Caki2 (cell line): ENCODE results near the gene DOCK2. TPM values are rescaled to one million over a fixed set of nuclear protein-coding genes. Genes with fewer than 3 reads are reported as not detected.
"Not testable (repeated sequence)": the region's sequence is repeated elsewhere in the genome, so short reads cannot be mapped to it uniquely, and the experiment has no call there.

Experiments
- DNase-seq: peaks from one replicate; pipeline ENCODE4 v3.0.0-alpha.2; 2015; ENCODE audit warnings: low read depth
- in situ Hi-C: cut with HindIII; loops from 2 replicates; pipeline ENCODE4 v1.10.0; 2016; ENCODE audit warnings: low sequenced_read_pairs, low pct_unique_long_range_greater_than_20kb, mixed read lengths
- total RNA-seq: library from RNA; depleted of rRNA; stranded (reverse); fragments of >200 nt; shearing (Covaris generic); gene quantifications from 2 replicates; pipeline ENCODE4 v1.2.3, GENCODE V29; 2014; ENCODE audit warnings: low replicate concordance; rRNA removed

Gene DOCK2
- total RNA-seq, result 12.5 and 40.4 TPM in 2 replicates

DNA sequence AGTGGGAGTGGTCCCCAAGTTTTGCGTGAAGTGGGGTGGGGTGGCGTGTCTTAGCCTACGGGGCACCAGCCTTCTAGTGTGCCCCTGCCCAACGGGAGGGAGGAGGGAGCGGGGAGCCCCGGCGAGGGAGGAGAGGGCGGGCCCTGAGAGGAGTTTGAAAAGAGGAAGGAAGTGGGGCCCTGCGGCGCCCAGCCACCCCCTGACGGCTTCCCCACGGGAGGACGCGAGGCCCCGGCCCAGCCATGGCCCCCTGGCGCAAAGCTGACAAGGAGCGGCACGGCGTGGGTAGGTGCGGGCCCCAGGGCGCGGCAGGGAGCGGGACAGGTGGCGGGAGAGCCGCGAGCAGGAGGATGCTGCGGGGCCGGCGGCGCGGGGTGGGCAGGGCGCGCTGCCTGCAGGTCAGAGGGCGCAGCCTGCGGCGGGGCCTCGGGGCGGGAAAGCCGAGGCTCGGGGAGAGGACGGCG lies at the start of gene DOCK2:
Gene DOCK2, plus strand, starts transcription at position 191 of the 464 bp plus-strand sequence. Its CDS starts 52 bp downstream, at position 243.
- DNase-seq, result no peak
- in situ Hi-C loops, result no loop called here

DNA sequence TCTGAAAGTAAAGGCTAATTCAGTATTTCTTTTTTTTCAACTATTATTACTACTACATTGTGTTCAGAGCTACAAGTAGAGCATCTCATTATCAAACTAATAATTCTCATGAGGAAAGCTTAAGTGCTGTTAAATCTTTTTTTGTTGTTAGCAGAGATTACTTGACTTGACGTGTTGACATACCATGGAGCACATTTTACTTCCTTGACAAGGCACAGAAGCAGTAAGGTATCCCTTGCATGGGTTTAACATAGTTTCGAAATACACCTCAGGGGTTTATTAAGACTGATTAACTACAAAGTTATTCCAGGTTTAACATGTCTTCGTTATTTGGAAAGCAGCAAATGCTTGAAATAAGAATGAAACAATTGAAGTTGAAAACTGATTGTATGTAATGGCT lies 46.5 kb upstream of the DOCK2 start:
- in situ Hi-C loops, result no loop called here
- DNase-seq, result no peak

DNA sequence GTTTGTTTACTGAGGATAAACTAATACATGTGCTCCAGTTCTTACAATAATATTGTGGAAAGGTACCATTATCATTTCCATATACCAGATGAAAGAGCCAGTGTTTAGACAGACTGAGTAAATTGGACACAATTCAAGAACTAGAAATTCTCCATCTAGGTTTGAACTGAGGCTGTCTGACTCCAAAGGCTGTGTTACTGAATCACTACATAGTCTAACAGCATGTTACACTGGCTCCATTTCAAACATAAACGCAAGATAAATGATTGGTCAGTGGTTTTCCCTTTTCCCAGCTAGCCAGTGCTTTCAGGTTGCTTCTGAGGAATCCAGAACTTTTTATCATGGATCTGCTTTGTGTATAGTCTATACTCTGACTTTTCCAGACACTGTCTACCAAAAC lies 45.4 kb upstream of the DOCK2 start:
- no peak for DNase-seq
- in situ Hi-C loops, result no loop called here

DNA sequence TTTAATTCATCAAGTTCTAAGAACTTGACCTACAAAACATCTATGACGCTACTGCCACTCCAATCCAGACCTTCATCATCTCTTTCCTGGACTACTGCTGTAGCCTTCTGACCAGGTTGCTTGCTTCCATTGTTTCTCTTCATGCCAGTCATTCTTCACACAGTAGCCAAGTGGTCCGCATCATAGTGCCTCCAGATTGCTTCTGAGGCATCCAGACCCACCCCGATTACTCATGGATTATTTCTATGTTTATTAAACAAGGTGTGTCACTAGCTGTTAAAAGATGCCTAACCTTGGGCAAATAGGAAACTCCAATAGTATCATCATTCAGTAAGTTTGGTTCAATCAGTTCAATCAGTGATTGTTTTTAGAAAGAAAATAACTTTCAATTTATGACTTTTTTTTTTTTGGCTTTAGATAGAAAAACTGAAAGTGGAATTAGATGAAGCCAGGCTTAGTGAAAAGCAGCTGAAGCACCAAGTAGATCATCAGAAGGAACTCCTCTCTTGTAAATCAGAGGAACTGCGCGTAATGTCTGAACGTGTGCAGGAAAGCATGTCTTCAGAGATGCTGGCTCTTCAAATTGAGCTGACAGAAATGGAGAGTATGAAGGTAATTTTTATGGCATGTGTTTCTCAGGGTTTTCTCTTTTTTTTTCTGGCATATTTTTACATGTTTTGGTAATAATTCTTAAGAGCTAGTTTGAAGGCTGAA lies 44.0 kb upstream of the DOCK2 start:
- in situ Hi-C loops, result no loop called here
- peak; percentile 73 for DNase-seq

DNA sequence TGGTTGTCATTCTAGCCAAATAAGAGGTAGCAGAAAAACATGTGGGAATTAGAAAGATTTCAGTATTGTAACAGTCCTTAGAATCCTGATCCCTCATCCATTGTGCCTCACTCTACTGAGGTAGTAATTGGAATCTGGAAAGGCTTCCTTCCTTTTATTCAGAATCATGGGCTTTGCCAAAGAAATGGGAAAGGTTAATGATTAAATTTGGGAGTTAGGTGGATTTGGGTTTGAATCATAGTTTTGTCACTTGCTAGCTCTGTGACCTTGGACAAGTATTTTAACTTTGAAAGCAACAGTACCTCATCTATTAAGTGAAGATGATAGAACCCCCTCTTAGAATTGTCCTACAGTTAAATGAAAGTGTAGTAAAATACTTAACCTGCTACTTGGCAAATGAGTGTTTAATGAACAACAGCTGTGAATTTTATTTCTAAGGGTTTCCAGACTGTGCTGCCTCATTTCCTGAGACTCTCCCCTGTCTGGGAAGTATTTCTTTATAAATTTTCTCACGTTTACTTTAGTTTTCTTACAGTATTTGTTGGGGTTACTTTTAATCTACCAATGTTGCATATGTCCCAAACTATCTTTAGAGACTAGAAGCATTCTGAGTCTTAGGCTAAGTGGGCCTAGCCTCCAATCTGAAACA lies 41.8 kb upstream of the DOCK2 start:
- in situ Hi-C loops, result no loop called here
- DNase-seq, result peak; percentile 43

DNA sequence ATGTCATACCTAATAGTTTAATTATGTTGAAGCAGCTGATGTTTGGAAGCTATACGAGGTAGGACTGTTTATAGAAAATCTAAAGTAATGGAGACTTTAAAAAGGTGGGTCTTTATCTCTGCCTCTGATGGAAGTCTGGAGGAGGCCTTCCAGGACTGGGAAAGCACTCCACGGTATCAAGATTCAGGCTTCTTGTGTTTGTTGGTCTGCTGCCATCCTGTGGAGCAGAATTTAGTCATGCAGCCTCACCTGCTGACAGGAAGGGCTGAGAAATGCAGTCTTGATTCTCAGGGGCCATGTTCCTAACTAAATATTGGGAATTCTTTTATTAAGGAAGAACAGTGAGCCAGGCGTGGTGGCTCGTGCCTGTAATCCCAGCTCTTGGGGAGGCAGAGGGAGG lies 37.6 kb upstream of the DOCK2 start:
- DNase-seq, result no peak

DNA sequence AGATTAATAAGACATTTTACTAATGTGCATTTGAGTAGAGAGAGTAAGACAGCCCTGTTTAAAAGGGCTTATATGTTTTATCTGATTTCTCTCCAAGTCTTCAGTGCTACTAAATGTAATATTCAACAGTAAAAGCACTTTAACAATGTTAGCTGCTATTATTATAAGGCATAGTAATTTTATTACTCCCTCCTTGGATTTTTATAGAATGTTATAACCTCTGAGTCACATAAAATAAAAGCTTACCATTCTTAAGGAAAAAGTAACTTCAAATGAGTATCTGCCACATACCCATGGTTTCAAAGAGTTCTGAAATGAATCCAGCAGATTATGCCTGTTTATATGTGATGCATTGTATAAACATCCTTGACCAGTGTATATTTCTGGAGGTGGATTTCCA lies 34.5 kb upstream of the DOCK2 start:
- in situ Hi-C loops, result no loop called here
- DNase-seq, result no peak

More for the DNA sequence above, 37.6 kb upstream of the DOCK2 start:
- in situ Hi-C loops, result no loop called here

GRCh38 chr5:169606279-169606678 lies 30.8 kb upstream of the DOCK2 start:
- DNase-seq, result no peak
- in situ Hi-C loops, result no loop called here

DNA sequence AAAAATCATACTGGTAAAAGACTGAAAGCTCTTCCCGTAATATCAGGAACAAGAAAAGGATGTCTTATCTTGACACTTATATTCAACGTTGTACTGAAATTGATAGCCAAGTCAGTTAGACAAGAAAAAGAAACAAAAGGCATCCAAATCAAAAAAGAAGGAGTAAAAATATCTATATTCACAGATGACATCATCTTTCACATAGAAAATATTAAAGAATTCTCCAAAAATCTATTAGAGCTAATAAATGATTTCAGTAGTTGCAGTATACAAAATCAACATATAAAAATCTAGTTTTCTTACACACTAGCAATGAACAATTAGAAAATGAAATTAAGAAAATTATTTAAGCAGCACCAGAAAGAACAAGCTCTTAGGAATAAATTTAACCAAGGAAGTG lies 29.2 kb upstream of the DOCK2 start:
- in situ Hi-C loops, result no loop called here
- no peak for DNase-seq

DNA sequence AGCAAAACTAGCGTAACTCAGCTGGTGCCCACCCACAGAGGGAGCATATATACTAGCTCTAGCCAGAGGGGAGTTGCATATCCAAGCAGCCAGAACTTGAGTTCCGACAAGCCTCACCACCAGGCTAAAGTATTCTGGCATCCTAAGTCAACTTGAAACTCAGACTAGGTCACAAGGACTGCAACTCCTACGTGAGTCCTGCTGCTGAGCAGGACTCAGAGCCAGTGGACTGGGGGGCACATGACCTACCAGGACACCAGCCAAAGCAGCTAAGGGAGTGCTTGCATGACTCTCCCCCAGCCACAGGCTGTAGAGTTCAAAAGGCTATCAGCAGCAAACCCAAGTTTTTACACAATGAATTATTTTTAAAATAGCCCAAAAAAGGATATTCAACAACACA lies 27.4 kb upstream of the DOCK2 start:
- in situ Hi-C loops, result no loop called here

GRCh38 chr5:169610606-169611005 lies 26.5 kb upstream of the DOCK2 start:
- in situ Hi-C loops, result no loop called here

More for the DNA sequence above, 27.4 kb upstream of the DOCK2 start:
- DNase-seq, result no peak

DNA sequence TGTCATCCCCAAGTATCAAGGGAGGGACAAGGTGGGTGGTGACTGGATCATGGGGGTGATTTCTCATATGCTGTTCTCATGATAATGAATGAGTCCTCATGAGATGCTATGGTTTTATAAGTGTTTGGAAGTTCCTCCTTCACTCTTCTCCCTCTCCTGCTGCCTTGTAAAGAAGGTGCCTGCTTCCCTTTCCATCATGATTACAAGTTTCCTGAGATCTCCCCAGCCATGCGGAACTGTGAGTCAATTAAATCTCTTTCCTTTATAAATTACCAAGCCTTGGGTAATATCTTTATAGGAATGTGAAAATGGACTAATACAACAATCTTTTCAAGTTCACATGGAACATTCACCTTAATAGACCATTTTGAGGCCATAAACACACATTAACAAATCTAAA lies 21.5 kb upstream of the DOCK2 start:
- in situ Hi-C loops, result no loop called here
- no peak for DNase-seq

More at GRCh38 chr5:169610606-169611005, 26.5 kb upstream of the DOCK2 start:
- DNase-seq, result no peak

- in situ Hi-C loops, DNase-seq: not testable (repeated sequence)
Measured at GRCh38 chr5:169624307-169624706, 12.8 kb upstream of the DOCK2 start.

DNA sequence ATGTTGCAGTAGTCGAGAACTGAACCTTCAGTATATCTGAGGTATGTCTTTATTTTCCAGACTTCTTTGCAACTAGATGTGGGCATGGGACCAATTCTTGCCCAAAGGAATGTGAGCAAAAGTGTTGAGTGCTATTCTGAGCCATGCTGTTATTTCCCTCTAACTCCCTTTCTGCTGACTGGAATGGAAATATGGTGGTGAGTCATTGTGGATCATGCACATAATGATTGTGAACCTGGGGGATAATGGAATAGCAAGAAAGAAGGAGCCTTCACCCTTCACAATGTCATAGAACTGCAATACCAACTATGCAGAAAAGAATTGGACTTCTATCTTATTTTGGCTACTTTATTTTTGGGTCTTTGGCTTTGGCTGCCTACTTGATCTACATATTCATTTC lies 10.3 kb upstream of the DOCK2 start:
- DNase-seq, result peak; percentile 60
- in situ Hi-C loops, result no loop called here

DNA sequence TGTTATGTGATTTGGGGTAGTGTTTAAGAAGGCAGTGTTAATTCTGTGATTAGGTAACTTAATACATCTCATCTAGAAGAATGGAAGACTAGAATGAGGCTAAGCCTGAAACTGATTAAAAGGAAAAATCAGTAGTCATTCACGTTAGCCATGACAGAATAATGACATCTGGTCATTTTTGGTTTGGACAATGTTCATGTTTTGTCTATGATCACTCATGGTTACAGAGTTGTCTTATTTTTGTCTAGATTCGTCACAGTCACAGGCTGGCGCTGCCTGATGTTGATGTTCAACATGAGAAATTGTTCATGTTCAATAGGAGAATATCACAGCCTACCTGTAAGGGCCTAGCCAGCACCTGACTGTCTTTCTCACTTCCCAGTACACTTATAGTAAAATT lies 9.5 kb upstream of the DOCK2 start:
- DNase-seq, result no peak
- in situ Hi-C loops, result no loop called here

GRCh38 chr5:169628892-169629291 lies 8.2 kb upstream of the DOCK2 start:
- no peak for DNase-seq
- in situ Hi-C loops, result no loop called here

- in situ Hi-C loops, result no loop called here
- peak; percentile 60 for DNase-seq
Measured at GRCh38 chr5:169629847-169630548, 7.1 kb upstream of the DOCK2 start.

DNA sequence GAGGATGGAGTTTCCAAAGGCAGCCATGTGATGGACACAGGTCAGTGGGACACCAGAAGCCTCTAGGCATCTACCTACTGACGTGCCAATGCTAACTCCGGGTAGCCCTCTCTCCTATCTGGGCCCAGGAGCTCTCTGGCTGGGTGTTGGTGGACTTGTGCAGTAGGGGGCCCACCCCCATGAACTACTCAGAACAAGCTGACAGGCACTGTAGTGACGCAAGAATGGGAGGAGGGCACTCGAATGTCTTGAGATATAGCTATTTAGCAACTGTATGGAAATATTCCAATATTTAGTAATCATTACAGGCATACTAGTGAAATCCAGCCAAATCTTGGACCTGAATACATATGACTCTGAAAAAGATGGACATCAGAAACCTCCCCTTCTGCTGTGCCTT lies 5.7 kb upstream of the DOCK2 start:
- in situ Hi-C loops, result no loop called here
- no peak for DNase-seq

DNA sequence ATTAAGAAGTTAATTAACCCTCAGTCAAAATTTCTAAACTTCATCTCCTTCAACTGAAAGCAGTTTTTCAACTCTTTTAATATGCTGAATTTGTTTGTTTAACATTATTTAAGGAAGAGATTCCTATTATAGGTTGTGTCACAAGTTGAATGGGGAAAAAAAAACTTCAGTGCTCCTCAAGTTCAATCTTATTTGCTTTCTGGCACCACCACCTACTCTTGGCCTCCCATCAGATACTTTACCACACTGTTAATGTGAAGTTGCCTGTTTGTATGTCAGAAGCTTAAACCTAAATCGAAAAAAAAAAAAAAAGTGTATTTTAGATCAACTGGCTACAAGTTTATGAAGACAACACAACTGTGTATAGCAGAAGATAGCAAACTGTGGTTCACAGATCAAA lies 4.1 kb upstream of the DOCK2 start:
- in situ Hi-C loops, result no loop called here
- no peak for DNase-seq
